ENCODE data around the gene CENPB. TPM values are rescaled to one million over a fixed set of nuclear protein-coding genes. Genes with fewer than 3 reads are reported as not detected.

Gene CENPB
- total RNA-seq, 1 donor from 2014 or later: 87.7 TPM

DNA sequence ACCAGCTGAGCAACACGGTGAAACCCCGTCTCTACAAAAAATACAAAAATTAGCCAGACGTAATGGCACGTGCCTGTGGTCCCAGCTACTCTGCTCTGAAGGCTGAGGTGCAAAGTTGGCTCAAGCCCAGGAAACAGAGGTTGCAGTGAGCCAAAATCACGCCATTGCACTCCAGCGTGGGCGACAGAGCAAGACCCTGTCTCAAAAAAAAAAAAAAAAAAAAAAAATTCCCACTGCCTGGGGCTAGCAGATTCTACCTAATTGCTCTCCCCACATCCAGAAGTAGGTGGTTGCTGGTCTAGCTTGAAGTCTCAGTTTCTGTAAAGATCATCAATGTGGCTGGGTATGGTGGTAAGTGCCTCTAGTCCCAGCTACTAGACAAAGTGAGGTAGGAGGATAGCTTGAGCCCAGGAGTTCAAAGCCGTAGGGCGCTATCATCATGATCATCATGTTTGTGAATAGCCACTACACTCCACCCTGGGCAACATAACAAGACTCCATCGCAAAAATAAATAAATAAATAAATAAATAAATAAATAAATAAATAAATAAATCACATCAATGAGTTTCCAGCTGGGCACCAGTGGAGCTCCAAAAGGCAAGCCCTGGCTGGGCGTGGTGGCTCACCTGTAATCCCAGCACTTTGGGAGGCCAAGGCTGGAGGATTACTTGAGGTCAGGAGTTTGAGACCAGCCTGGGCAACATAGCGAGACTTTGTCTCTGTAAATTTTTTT, 27.5 kb upstream of the CENPB start:
- Mint-ChIP-seq H3K36me3 (ENCODE audit: unreplicated experiment) (no peaks in the 10 kb centered on the region), H3K9me3 (ENCODE audit: unreplicated experiment) (no peaks in the 10 kb centered on the region), H3K27me3 (ENCODE audit: unreplicated experiment) (no peaks in the 10 kb centered on the region), H3K4me3 (ENCODE audit: unreplicated experiment) (no peak overlapping the region), H3K4me1 (ENCODE audit: unreplicated experiment) (peaks cover 54% of the 10 kb centered on the region), H3K27ac (ENCODE audit: unreplicated experiment) (peak overlapping the region; percentile 99)
- TF ChIP-seq, protein P1, sequence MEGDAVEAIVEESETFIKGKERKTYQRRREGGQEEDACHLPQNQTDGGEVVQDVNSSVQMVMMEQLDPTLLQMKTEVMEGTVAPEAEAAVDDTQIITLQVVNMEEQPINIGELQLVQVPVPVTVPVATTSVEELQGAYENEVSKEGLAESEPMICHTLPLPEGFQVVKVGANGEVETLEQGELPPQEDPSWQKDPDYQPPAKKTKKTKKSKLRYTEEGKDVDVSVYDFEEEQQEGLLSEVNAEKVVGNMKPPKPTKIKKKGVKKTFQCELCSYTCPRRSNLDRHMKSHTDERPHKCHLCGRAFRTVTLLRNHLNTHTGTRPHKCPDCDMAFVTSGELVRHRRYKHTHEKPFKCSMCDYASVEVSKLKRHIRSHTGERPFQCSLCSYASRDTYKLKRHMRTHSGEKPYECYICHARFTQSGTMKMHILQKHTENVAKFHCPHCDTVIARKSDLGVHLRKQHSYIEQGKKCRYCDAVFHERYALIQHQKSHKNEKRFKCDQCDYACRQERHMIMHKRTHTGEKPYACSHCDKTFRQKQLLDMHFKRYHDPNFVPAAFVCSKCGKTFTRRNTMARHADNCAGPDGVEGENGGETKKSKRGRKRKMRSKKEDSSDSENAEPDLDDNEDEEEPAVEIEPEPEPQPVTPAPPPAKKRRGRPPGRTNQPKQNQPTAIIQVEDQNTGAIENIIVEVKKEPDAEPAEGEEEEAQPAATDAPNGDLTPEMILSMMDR (IDR thresholded peaks at IDR 0.05): no peak
- DNase-seq (ENCODE audit: extremely low spot score, unreplicated experiment): no peak

GRCh38 chr20:3812975-3813847, 26.7 kb upstream of the CENPB start:
- Mint-ChIP-seq H3K4me3 (ENCODE audit: unreplicated experiment) (no peak overlapping the region), H3K27ac (ENCODE audit: unreplicated experiment) (peak overlapping the region; percentile 99), H3K36me3 (ENCODE audit: unreplicated experiment) (no peaks in the 10 kb centered on the region), H3K9me3 (ENCODE audit: unreplicated experiment) (no peaks in the 10 kb centered on the region), H3K4me1 (ENCODE audit: unreplicated experiment) (peaks cover 52% of the 10 kb centered on the region), H3K27me3 (ENCODE audit: unreplicated experiment) (no peaks in the 10 kb centered on the region)
- no peak for DNase-seq (ENCODE audit: extremely low spot score, unreplicated experiment)
- TF ChIP-seq, protein P1 (IDR thresholded peaks at IDR 0.05): no peak

DNA sequence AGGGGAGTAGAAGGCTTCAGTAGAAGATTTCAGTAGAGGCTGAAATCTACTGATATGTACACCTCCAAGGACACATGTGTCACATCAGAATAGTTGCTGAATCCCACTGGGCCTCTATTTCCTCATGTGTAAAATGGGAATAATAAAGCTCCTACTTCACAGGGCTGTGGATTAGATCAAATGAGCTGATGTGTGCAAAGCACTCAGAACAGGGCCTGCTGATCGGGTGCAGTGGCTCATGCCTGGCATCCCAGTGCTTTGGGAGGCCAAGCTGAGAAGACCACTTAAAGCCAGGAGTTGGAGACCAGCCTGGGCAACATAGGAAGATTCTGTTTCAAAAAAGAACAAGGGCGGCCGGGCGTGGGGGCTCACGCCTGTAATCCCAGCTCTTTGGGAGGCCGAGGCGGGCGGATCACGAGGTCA, 25.7 kb upstream of the CENPB start:
- no peaks in the 10 kb centered on the region for H3K36me3 Mint-ChIP-seq (ENCODE audit: unreplicated experiment)
- H3K27me3 Mint-ChIP-seq (ENCODE audit: unreplicated experiment): no peaks in the 10 kb centered on the region
- peak overlapping the region; percentile 26 for H3K4me3 Mint-ChIP-seq (ENCODE audit: unreplicated experiment)
- TF ChIP-seq, protein P1 (IDR thresholded peaks at IDR 0.05): no peak
- no peaks in the 10 kb centered on the region for H3K9me3 Mint-ChIP-seq (ENCODE audit: unreplicated experiment)
- DNase-seq (ENCODE audit: extremely low spot score, unreplicated experiment): no peak
- H3K27ac Mint-ChIP-seq (ENCODE audit: unreplicated experiment): peak overlapping the region; percentile 99
- H3K4me1 Mint-ChIP-seq (ENCODE audit: unreplicated experiment): peaks cover 58% of the 10 kb centered on the region

GRCh38 chr20:3811467-3812258, 25.1 kb upstream of the CENPB start:
- peak; percentile 100 for DNase-seq (ENCODE audit: extremely low spot score, unreplicated experiment)
- Mint-ChIP-seq H3K36me3 (ENCODE audit: unreplicated experiment) (peaks cover under 1% of the 10 kb centered on the region), H3K4me1 (ENCODE audit: unreplicated experiment) (peaks cover 62% of the 10 kb centered on the region), H3K27me3 (ENCODE audit: unreplicated experiment) (no peaks in the 10 kb centered on the region), H3K27ac (ENCODE audit: unreplicated experiment) (peak overlapping the region; percentile 99), H3K4me3 (ENCODE audit: unreplicated experiment) (peak overlapping the region; percentile 74), H3K9me3 (ENCODE audit: unreplicated experiment) (no peaks in the 10 kb centered on the region)
- TF ChIP-seq, protein P1 (IDR thresholded peaks at IDR 0.05): no peak
